Measurements from ENCODE around the gene MRPL16.

MRPL16 gene

GRCh38 chr11:59783632-59784090, 26.9 kb downstream of the MRPL16 start:
- H3K79me2 ChIP-seq (ENCODE audit: insufficient read depth, low read length) = no peaks in the 10 kb centered on the region
- H3K9me2 ChIP-seq (ENCODE audit: low read depth, low read length) = no peaks in the 10 kb centered on the region
- no peak overlapping the region for H3K9ac ChIP-seq (ENCODE audit: low read length)
- H3F3A ChIP-seq (ENCODE audit: insufficient read depth, low read length) = no peaks in the 10 kb centered on the region
- H3K9me3 ChIP-seq (ENCODE audit: low read length) = peaks cover 9% of the 10 kb centered on the region
- no peak for TF ChIP-seq EZH2 (IDR thresholded peaks at IDR 0.05; ENCODE audit: borderline replicate concordance, low read length)
- no peaks in the 10 kb centered on the region for H3K27me3 ChIP-seq (ENCODE audit: insufficient read depth, low read length)
- no peak overlapping the region for H3K27ac ChIP-seq (ENCODE audit: low read depth, low read length, poor library complexity, severe bottlenecking)
- no peaks in the 10 kb centered on the region; the same call in 1 of the 2 replicates for H3K36me3 ChIP-seq (ENCODE audit: insufficient read depth, low read length)
- no peak overlapping the region for H3K4me3 ChIP-seq (ENCODE audit: low read depth, low read length, poor library complexity, severe bottlenecking)
- H3K4me1 ChIP-seq (ENCODE audit: insufficient read depth, low read length, severe bottlenecking) = no peaks in the 10 kb centered on the region
- H2AFZ ChIP-seq (ENCODE audit: low read length) = no peak overlapping the region
- H4K20me1 ChIP-seq (ENCODE audit: insufficient read depth, low read length) = no peaks in the 10 kb centered on the region
- no peak overlapping the region for H3K4me2 ChIP-seq (ENCODE audit: low read length)

- Histone ChIP-seq H3K4me2 (ENCODE audit: low read length) (no peak overlapping the region), H3K36me3 (ENCODE audit: insufficient read depth, low read length) (no peaks in the 10 kb centered on the region; the same call in 1 of the 2 replicates), H3K79me2 (ENCODE audit: insufficient read depth, low read length) (no peaks in the 10 kb centered on the region), H3F3A (ENCODE audit: insufficient read depth, low read length) (no peaks in the 10 kb centered on the region), H4K20me1 (ENCODE audit: insufficient read depth, low read length) (no peaks in the 10 kb centered on the region), H3K9ac (ENCODE audit: low read length) (no peak overlapping the region), H2AFZ (ENCODE audit: low read length) (no peak overlapping the region), H3K27me3 (ENCODE audit: insufficient read depth, low read length) (no peaks in the 10 kb centered on the region), H3K9me2 (ENCODE audit: low read depth, low read length) (no peaks in the 10 kb centered on the region), H3K4me3 (ENCODE audit: low read depth, low read length, poor library complexity, severe bottlenecking) (no peak overlapping the region), H3K27ac (ENCODE audit: low read depth, low read length, poor library complexity, severe bottlenecking) (no peak overlapping the region), H3K9me3 (ENCODE audit: low read length) (peaks cover 9% of the 10 kb centered on the region), H3K4me1 (ENCODE audit: insufficient read depth, low read length, severe bottlenecking) (no peaks in the 10 kb centered on the region)
- TF ChIP-seq EZH2 (IDR thresholded peaks at IDR 0.05; ENCODE audit: borderline replicate concordance, low read length) (no peak), CTCF (IDR thresholded peaks at IDR 0.05; ENCODE audit: low read length) (no peak)
Observed at GRCh38 chr11:59782080-59782479, 28.5 kb downstream of the MRPL16 start.

- peaks cover 5% of the 10 kb centered on the region; the same call in 1 of the 2 replicates for H3K9me3 ChIP-seq (ENCODE audit: low read length)
- no peak overlapping the region for H3K4me2 ChIP-seq (ENCODE audit: low read length)
- TF ChIP-seq EZH2 (IDR thresholded peaks at IDR 0.05; ENCODE audit: borderline replicate concordance, low read length) = no peak
- no peak for TF ChIP-seq CTCF (IDR thresholded peaks at IDR 0.05; ENCODE audit: low read length)
- no peak overlapping the region for H3K4me3 ChIP-seq (ENCODE audit: low read depth, low read length, poor library complexity, severe bottlenecking)
- no peaks in the 10 kb centered on the region for H3K36me3 ChIP-seq (ENCODE audit: insufficient read depth, low read length)
- H2AFZ ChIP-seq (ENCODE audit: low read length) = no peak overlapping the region
- H3K27ac ChIP-seq (ENCODE audit: low read depth, low read length, poor library complexity, severe bottlenecking) = no peak overlapping the region
- H3K79me2 ChIP-seq (ENCODE audit: insufficient read depth, low read length) = no peaks in the 10 kb centered on the region
- no peak overlapping the region for H3K9ac ChIP-seq (ENCODE audit: low read length)
- no peaks in the 10 kb centered on the region for H3K27me3 ChIP-seq (ENCODE audit: insufficient read depth, low read length)
- no peaks in the 10 kb centered on the region for H3F3A ChIP-seq (ENCODE audit: insufficient read depth, low read length)
- no peaks in the 10 kb centered on the region for H4K20me1 ChIP-seq (ENCODE audit: insufficient read depth, low read length)
- no peaks in the 10 kb centered on the region for H3K4me1 ChIP-seq (ENCODE audit: insufficient read depth, low read length, severe bottlenecking)
- H3K9me2 ChIP-seq (ENCODE audit: low read depth, low read length) = no peaks in the 10 kb centered on the region
Observed at GRCh38 chr11:59779487-59779886, 31.1 kb downstream of the MRPL16 start.

GRCh38 chr11:59778122-59778521, 32.5 kb downstream of the MRPL16 start:
- Histone ChIP-seq H3K4me2 (ENCODE audit: low read length) (no peak overlapping the region), H3K79me2 (ENCODE audit: insufficient read depth, low read length) (no peaks in the 10 kb centered on the region), H3K4me1 (ENCODE audit: insufficient read depth, low read length, severe bottlenecking) (no peaks in the 10 kb centered on the region), H3K27me3 (ENCODE audit: insufficient read depth, low read length) (no peaks in the 10 kb centered on the region), H2AFZ (ENCODE audit: low read length) (no peak overlapping the region), H3K36me3 (ENCODE audit: insufficient read depth, low read length) (no peaks in the 10 kb centered on the region), H3K4me3 (ENCODE audit: low read depth, low read length, poor library complexity, severe bottlenecking) (no peak overlapping the region), H3K9me3 (ENCODE audit: low read length) (no peaks in the 10 kb centered on the region), H3K9me2 (ENCODE audit: low read depth, low read length) (no peaks in the 10 kb centered on the region), H3F3A (ENCODE audit: insufficient read depth, low read length) (no peaks in the 10 kb centered on the region), H3K27ac (ENCODE audit: low read depth, low read length, poor library complexity, severe bottlenecking) (no peak overlapping the region), H4K20me1 (ENCODE audit: insufficient read depth, low read length) (no peaks in the 10 kb centered on the region), H3K9ac (ENCODE audit: low read length) (no peak overlapping the region)
- no peak for TF ChIP-seq CTCF (IDR thresholded peaks at IDR 0.05; ENCODE audit: low read length)
- no peak for TF ChIP-seq EZH2 (IDR thresholded peaks at IDR 0.05; ENCODE audit: borderline replicate concordance, low read length)

All from OCI-LY1 (cell line).